Ammon's horn (tissue), 1 donor: ENCODE data around the gene TNFRSF11A.
A peak's percentile ranks its signal among the peaks of the same experiment; 100 is the strongest.

Experiments
- DNase-seq: peaks from one replicate; pipeline ENCODE4 v3.0.0-alpha.2; 2016; ENCODE audit warnings: low spot score

TNFRSF11A gene

GRCh38 chr18:62418258-62418657, 93.1 kb downstream of the TNFRSF11A start:
- no peak for DNase-seq

- no peak for DNase-seq
Observed at GRCh38 chr18:62420151-62420512, 95.0 kb downstream of the TNFRSF11A start.

- no peak for DNase-seq
Observed at GRCh38 chr18:62420513-62421209, 95.6 kb downstream of the TNFRSF11A start.

- peak; percentile 95 for DNase-seq
Observed at GRCh38 chr18:62425465-62426190, 100.5 kb downstream of the TNFRSF11A start.

- DNase-seq = no peak
Observed at GRCh38 chr18:62426191-62426488, 101.0 kb downstream of the TNFRSF11A start.

- DNase-seq = no peak
Observed at GRCh38 chr18:62432176-62432575, 107.1 kb downstream of the TNFRSF11A start.

- DNase-seq = no peak
Observed at GRCh38 chr18:62434798-62435197, 109.7 kb downstream of the TNFRSF11A start.

- peak; percentile 46 for DNase-seq
Observed at GRCh38 chr18:62435435-62436031, 110.4 kb downstream of the TNFRSF11A start.

- DNase-seq = peak; percentile 32
Observed at GRCh38 chr18:62436636-62437234, 111.6 kb downstream of the TNFRSF11A start.

- DNase-seq = peak; percentile 37
Observed at GRCh38 chr18:62437235-62438017, 112.3 kb downstream of the TNFRSF11A start.

- no peak for DNase-seq
Observed at GRCh38 chr18:62438018-62438329, 112.9 kb downstream of the TNFRSF11A start.

- DNase-seq = no peak
Observed at GRCh38 chr18:62438402-62438801, 113.3 kb downstream of the TNFRSF11A start.

- DNase-seq = no peak
Observed at GRCh38 chr18:62438866-62439265, 113.8 kb downstream of the TNFRSF11A start.
